Body of pancreas (tissue), 4 donors: Measurements from ENCODE around the gene SPIRE2.

Experiments used
- POLR2A ChIP-seq, 3 donors: fragments of 450-650 bp; IDR thresholded peaks; one replicate each; pipeline ENCODE4 v1.6.1; 2016; ENCODE audit warnings: antibody characterized with exemption in 3 of 3, mild to moderate bottlenecking in 2 of 3
- TF ChIP-seq, protein P1 (sequence below), 7 experiments: fragments of 450-650 bp in 4 of 7; fragments of 200-600 bp in 3 of 7; sonication (generic) in 3 of 7; IDR thresholded peaks; one replicate each; pipeline ENCODE4 v1.5.1; 2016 to 2019; ENCODE audit warnings: antibody characterized with exemption in 7 of 7

- TF ChIP-seq POLR2A (IDR thresholded peaks at IDR 0.05) = no peak
- TF ChIP-seq, protein P1, sequence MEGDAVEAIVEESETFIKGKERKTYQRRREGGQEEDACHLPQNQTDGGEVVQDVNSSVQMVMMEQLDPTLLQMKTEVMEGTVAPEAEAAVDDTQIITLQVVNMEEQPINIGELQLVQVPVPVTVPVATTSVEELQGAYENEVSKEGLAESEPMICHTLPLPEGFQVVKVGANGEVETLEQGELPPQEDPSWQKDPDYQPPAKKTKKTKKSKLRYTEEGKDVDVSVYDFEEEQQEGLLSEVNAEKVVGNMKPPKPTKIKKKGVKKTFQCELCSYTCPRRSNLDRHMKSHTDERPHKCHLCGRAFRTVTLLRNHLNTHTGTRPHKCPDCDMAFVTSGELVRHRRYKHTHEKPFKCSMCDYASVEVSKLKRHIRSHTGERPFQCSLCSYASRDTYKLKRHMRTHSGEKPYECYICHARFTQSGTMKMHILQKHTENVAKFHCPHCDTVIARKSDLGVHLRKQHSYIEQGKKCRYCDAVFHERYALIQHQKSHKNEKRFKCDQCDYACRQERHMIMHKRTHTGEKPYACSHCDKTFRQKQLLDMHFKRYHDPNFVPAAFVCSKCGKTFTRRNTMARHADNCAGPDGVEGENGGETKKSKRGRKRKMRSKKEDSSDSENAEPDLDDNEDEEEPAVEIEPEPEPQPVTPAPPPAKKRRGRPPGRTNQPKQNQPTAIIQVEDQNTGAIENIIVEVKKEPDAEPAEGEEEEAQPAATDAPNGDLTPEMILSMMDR (IDR thresholded peaks at IDR 0.05) = no peak
Observed at GRCh38 chr16:89822188-89823086, 5.8 kb upstream of the SPIRE2 start.
